ENCODE data around the gene FAM20C. TPM values are rescaled to one million over a fixed set of nuclear protein-coding genes. Genes with fewer than 3 reads are reported as not detected.

The FAM20C gene
- total RNA-seq: 1 to 10 TPM; 3.2 to 3.6 TPM
- polyA plus RNA-seq: not detected

GRCh38 chr7:191981-192649 is at the start of gene FAM20C:
FAM20C (plus strand) TSS chr7:192571; CDS start chr7:193200, 629 bp downstream.
- H3K4me1 Mint-ChIP-seq: peaks cover 3 to 4% (median 4%) of the 10 kb centered on the region in 3 donors
- no peak within 1 kb of the TSS for H3K27ac ChIP-seq (ENCODE audit: low read depth, low read length)
- no peaks in the 10 kb centered on the region for H3K36me3 Mint-ChIP-seq
- POLR2A ChIA-PET: no interaction called here
- H3K27ac Mint-ChIP-seq: peak within 1 kb of the TSS in 1 of 8 donors; percentile 47
- H3K27me3 Mint-ChIP-seq: peaks cover 25 to 53% of the 10 kb centered on the region in 2 donors
- peak in 4 of 5 donors; percentile 5 to 38 (median 24) for DNase-seq
- peaks cover 3% of the 10 kb centered on the region for H3K4me1 ChIP-seq (ENCODE audit: insufficient read depth, low read length)
- peak within 1 kb of the TSS; percentile 53 to 90 (median 83) for H3K4me3 Mint-ChIP-seq
- no peaks in the 10 kb centered on the region for H3K9me3 ChIP-seq (ENCODE audit: low read length)
- H3K9me3 Mint-ChIP-seq: peaks cover 0 to 4% (median 0%) of the 10 kb centered on the region in 5 donors
- H3K4me3 ChIP-seq (ENCODE audit: low read length): no peak within 1 kb of the TSS
- H3K27me3 ChIP-seq (ENCODE audit: insufficient read depth, low read length, poor library complexity, severe bottlenecking): peaks cover 11% of the 10 kb centered on the region
- no peaks in the 10 kb centered on the region for H3K36me3 ChIP-seq (ENCODE audit: insufficient read depth, low read length)
- CTCF ChIA-PET: no interaction called here

GRCh38 chr7:143145-143751 is 49.1 kb upstream of the FAM20C start:
- POLR2A ChIA-PET: no interaction called here
- H3K9me3 Mint-ChIP-seq: no peaks in the 10 kb centered on the region

DNA sequence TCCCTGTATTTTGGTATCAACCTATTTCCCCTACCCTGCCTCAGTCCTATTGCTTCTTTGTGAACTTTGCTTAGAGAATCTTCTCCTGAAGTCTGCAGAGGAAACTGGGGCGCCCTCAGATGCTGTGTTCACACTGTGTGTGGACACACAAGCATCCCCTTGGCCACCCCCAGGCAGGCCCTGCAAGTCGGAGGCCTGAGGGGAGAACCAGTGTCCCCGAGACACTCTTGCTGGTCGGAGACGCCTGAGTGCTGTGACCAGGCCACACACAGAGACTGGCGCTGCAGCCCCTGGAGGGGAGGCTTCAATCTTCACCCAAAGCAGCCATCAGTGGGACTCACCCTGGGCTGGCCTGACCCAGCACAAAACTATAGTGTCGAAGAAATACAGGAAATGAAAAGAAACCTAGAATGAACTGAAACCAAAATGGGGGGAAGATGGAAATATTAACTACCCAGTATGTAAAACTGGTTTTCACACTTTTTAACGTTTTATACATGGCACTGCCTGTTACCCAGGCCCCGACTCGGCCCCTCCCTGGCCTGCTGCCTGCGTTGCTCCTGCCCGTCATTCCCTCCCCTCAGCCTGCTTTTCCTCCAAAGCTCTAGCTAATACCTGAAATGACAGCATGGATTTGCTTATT is 48.4 kb upstream of the FAM20C start:
- H3K4me1 ChIP-seq (ENCODE audit: insufficient read depth, low read length): peaks cover 5% of the 10 kb centered on the region
- H3K4me3 ChIP-seq (ENCODE audit: low read length): no peak overlapping the region
- Mint-ChIP-seq H3K27me3 (peaks cover 8% of the 10 kb centered on the region in 2 donors), H3K9me3 (no peaks in the 10 kb centered on the region), H3K4me1 (peaks cover 0 to 2% (median 1%) of the 10 kb centered on the region in 3 donors), H3K36me3 (peaks cover 4 to 8% (median 5%) of the 10 kb centered on the region in 3 donors), H3K27ac (no peak overlapping the region), H3K4me3 (no peak overlapping the region)
- POLR2A ChIA-PET: no interaction called here
- no peaks in the 10 kb centered on the region for H3K9me3 ChIP-seq (ENCODE audit: low read length)
- no peak overlapping the region for H3K27ac ChIP-seq (ENCODE audit: low read depth, low read length)
- CTCF ChIA-PET: no interaction called here
- H3K27me3 ChIP-seq (ENCODE audit: insufficient read depth, low read length, poor library complexity, severe bottlenecking): no peaks in the 10 kb centered on the region
- no peaks in the 10 kb centered on the region for H3K36me3 ChIP-seq (ENCODE audit: insufficient read depth, low read length)
- DNase-seq: no peak

More at GRCh38 chr7:143145-143751, 49.1 kb upstream of the FAM20C start:
- H3K27me3 ChIP-seq (ENCODE audit: insufficient read depth, low read length, poor library complexity, severe bottlenecking): no peaks in the 10 kb centered on the region
- no peak overlapping the region for H3K4me3 Mint-ChIP-seq
- no peak overlapping the region for H3K27ac ChIP-seq (ENCODE audit: low read depth, low read length)
- H3K27me3 Mint-ChIP-seq: peaks cover 12 to 14% of the 10 kb centered on the region in 2 donors
- H3K27ac Mint-ChIP-seq: no peak overlapping the region
- no peaks in the 10 kb centered on the region for H3K4me1 Mint-ChIP-seq
- DNase-seq: no peak
- no peak overlapping the region for H3K4me3 ChIP-seq (ENCODE audit: low read length)
- no peaks in the 10 kb centered on the region for H3K9me3 ChIP-seq (ENCODE audit: low read length)
- peaks cover 4 to 8% (median 4%) of the 10 kb centered on the region in 3 donors for H3K36me3 Mint-ChIP-seq
- H3K36me3 ChIP-seq (ENCODE audit: insufficient read depth, low read length): no peaks in the 10 kb centered on the region
- H3K4me1 ChIP-seq (ENCODE audit: insufficient read depth, low read length): peaks cover under 1% of the 10 kb centered on the region
- CTCF ChIA-PET: no interaction called here

DNA sequence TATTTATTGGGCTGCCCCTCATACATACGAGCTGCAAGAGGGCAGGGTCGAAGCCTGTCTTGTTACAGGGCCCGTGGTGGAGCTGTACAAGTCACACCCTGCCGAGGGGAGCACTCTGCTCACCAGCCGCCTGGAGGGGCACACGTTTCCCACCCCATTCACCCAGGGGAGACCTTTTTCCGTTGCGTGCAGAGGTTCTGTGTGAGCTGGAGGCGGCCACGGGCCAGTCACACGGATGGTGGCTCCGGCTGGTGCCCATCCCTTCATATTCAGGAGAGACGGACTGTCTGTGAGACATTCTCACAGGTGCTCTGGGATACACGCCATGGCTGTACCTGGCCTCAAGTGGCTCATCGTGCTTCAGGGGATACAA is 47.9 kb upstream of the FAM20C start:
- no peaks in the 10 kb centered on the region for H3K27me3 ChIP-seq (ENCODE audit: insufficient read depth, low read length, poor library complexity, severe bottlenecking)
- Mint-ChIP-seq H3K27me3 (peaks cover 8 to 9% of the 10 kb centered on the region in 2 donors), H3K36me3 (peaks cover 4 to 9% (median 8%) of the 10 kb centered on the region in 3 donors), H3K4me1 (peaks cover 2 to 7% (median 5%) of the 10 kb centered on the region in 3 donors), H3K9me3 (peaks cover 0 to 2% (median 0%) of the 10 kb centered on the region in 5 donors), H3K27ac (no peak overlapping the region), H3K4me3 (no peak overlapping the region)
- no peaks in the 10 kb centered on the region for H3K9me3 ChIP-seq (ENCODE audit: low read length)
- H3K27ac ChIP-seq (ENCODE audit: low read depth, low read length): no peak overlapping the region
- H3K4me3 ChIP-seq (ENCODE audit: low read length): no peak overlapping the region
- POLR2A ChIA-PET: no interaction called here
- H3K36me3 ChIP-seq (ENCODE audit: insufficient read depth, low read length): no peaks in the 10 kb centered on the region
- CTCF ChIA-PET: no interaction called here
- H3K4me1 ChIP-seq (ENCODE audit: insufficient read depth, low read length): peaks cover 5% of the 10 kb centered on the region
- DNase-seq: no peak

DNA sequence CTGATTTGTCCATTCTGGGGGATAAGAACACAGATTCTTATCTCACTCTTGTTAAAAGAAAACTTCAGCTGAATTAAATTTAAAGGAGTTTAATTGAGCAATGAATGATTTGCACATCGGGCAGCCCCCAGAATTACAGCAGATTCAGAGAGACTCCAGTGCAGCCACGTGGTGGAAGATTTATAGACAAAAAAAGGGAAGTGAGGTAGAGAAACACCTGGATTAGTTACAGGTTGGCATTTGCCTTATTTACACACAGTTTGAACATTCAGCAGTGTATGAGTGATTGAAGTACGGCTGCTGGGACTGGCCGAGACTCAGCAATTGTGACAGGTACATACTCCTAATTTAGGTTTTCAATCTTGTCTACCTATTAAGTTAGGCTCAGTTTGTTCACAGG is 46.5 kb upstream of the FAM20C start:
- H3K9me3 ChIP-seq (ENCODE audit: low read length): no peaks in the 10 kb centered on the region
- peaks cover 15 to 21% (median 15%) of the 10 kb centered on the region in 3 donors for H3K4me1 Mint-ChIP-seq
- POLR2A ChIA-PET: no interaction called here
- H3K9me3 Mint-ChIP-seq: peaks cover 0 to 2% (median 0%) of the 10 kb centered on the region in 5 donors
- DNase-seq: no peak
- H3K27me3 Mint-ChIP-seq: peaks cover 4 to 7% of the 10 kb centered on the region in 2 donors
- H3K4me3 Mint-ChIP-seq: peak overlapping the region in 1 of 7 donors; percentile 52
- H3K27ac ChIP-seq (ENCODE audit: low read depth, low read length): no peak overlapping the region
- H3K4me3 ChIP-seq (ENCODE audit: low read length): no peak overlapping the region
- peaks cover 15% of the 10 kb centered on the region for H3K4me1 ChIP-seq (ENCODE audit: insufficient read depth, low read length)
- peaks cover 4 to 11% (median 8%) of the 10 kb centered on the region in 3 donors for H3K36me3 Mint-ChIP-seq
- H3K36me3 ChIP-seq (ENCODE audit: insufficient read depth, low read length): no peaks in the 10 kb centered on the region
- no peaks in the 10 kb centered on the region for H3K27me3 ChIP-seq (ENCODE audit: insufficient read depth, low read length, poor library complexity, severe bottlenecking)
- peak overlapping the region in 1 of 8 donors; percentile 20 for H3K27ac Mint-ChIP-seq
- CTCF ChIA-PET: no interaction called here

DNA sequence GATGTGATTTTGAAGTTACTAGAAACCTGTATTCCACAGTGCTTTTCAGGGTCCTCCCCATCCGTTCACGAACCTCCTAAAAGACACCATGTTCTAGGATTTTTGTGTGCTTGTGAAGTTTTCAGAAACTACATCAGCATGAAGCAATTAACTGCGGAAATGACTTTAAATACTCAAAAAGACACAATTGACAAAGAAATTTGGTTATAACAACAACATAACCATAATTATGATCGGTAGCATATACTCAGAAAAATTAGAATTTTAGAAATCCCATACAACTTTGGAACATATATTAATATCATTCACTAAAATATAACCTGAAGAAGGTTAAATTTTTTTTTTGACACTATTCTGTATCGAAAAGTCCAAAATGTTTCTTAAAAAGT is 43.8 kb upstream of the FAM20C start:
- H3K27ac Mint-ChIP-seq: peak overlapping the region; percentile 85 to 99 (median 98)
- Histone ChIP-seq H3K9me3 (ENCODE audit: low read length) (no peaks in the 10 kb centered on the region), H3K27ac (ENCODE audit: low read depth, low read length) (peak overlapping the region; percentile 81), H3K4me1 (ENCODE audit: insufficient read depth, low read length) (peaks cover 15% of the 10 kb centered on the region), H3K36me3 (ENCODE audit: insufficient read depth, low read length) (no peaks in the 10 kb centered on the region), H3K4me3 (ENCODE audit: low read length) (peak overlapping the region; percentile 55), H3K27me3 (ENCODE audit: insufficient read depth, low read length, poor library complexity, severe bottlenecking) (no peaks in the 10 kb centered on the region)
- CTCF ChIA-PET: no interaction called here
- DNase-seq: no peak
- peaks cover 4 to 11% (median 8%) of the 10 kb centered on the region in 3 donors for H3K36me3 Mint-ChIP-seq
- POLR2A ChIA-PET: interaction anchor here (0.6 to 1.0 kb wide), 2 partner anchors 692 to 728 kb away, joined by 5 to 6 read pairs; partner anchors contain the start of gene GET4
- H3K27me3 Mint-ChIP-seq: peaks cover 0 to 4% of the 10 kb centered on the region in 2 donors
- peak overlapping the region; percentile 85 to 94 (median 91) for H3K4me3 Mint-ChIP-seq
- H3K9me3 Mint-ChIP-seq: peaks cover 0 to 2% (median 0%) of the 10 kb centered on the region in 5 donors
- peaks cover 15 to 22% (median 15%) of the 10 kb centered on the region in 3 donors for H3K4me1 Mint-ChIP-seq

DNA sequence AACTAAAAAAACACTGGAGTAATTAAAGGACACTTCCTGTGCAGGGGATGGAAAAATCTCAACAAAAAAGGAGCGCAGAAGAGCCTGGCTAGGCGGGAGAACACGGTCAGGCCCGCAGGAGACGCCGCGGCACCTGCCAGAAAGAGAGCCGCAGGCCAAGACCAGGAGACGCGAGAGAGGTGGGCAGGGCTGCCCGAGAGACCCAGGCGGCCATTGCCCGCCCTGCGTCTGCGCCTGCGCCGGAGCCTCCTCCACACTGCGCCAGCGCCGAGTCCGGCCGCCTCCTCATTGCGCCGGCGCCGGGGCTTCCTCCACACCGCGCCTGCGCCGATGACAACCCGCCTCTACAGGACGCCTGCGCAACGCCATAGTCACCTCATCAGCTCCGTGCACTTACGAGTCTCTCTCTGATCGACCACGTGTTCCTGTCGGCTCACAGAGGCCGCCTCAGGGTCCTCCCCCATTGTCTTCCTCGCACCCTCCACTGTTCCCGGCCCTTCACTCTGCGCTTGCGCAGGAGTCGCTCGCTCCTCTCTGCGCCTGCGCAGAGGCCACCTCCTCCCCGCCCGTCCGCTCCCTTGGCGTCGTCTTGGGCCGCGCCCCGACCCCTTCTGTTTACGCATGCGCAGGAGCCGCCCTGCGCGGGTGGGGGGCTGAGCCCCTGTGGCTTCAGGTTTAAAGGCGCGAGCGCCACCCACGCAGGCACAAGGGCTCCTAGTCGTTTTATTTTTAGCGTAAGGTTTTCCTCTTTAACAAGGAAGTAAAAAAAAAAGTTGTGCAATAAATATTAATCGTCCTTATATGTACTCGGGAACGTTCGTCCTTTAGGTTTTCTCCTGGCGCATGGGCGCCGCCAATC is 43.2 kb upstream of the FAM20C start:
- Histone ChIP-seq H3K27ac (ENCODE audit: low read depth, low read length) (peak overlapping the region; percentile 81), H3K36me3 (ENCODE audit: insufficient read depth, low read length) (no peaks in the 10 kb centered on the region), H3K4me1 (ENCODE audit: insufficient read depth, low read length) (peaks cover 15% of the 10 kb centered on the region), H3K27me3 (ENCODE audit: insufficient read depth, low read length, poor library complexity, severe bottlenecking) (no peaks in the 10 kb centered on the region), H3K9me3 (ENCODE audit: low read length) (no peaks in the 10 kb centered on the region), H3K4me3 (ENCODE audit: low read length) (peak overlapping the region; percentile 55)
- ChIA-PET CTCF (no interaction called here), POLR2A (interaction anchor here (1.0 kb wide), 1 partner anchor 727 kb away, joined by 5 read pairs; the partner anchor contains the start of gene GET4)
- peak; percentile 96 to 99 (median 99) for DNase-seq
- peaks cover 0 to 2% (median 0%) of the 10 kb centered on the region in 5 donors for H3K9me3 Mint-ChIP-seq
- H3K4me3 Mint-ChIP-seq: peak overlapping the region; percentile 85 to 94 (median 91)
- H3K27me3 Mint-ChIP-seq: peaks cover 0 to 4% of the 10 kb centered on the region in 2 donors
- H3K36me3 Mint-ChIP-seq: peaks cover 4 to 11% (median 8%) of the 10 kb centered on the region in 3 donors
- H3K27ac Mint-ChIP-seq: peak overlapping the region; percentile 85 to 99 (median 98)
- H3K4me1 Mint-ChIP-seq: peaks cover 15 to 22% (median 15%) of the 10 kb centered on the region in 3 donors
